HepG2 (cell line): Measurements from ENCODE around the gene OR6B2. TPM values are rescaled to one million over a fixed set of nuclear protein-coding genes. Genes with fewer than 3 reads are reported as not detected.

ENCODE experiments used
- ATAC-seq: fragments of 200-7000 bp; cut with Tn5 transposase; 3 replicates; pipeline ENCODE4 v1.9.1; 2020; ENCODE audit warnings: mild to moderate bottlenecking, moderate library complexity
- BruUV-seq: library from RNA; stranded (reverse); fragments of 400-500 nt; replicated peaks from 2 replicates; lab custom pipeline; 2021; lab: Mats Ljungman, UMichigan
- CTCF ChIA-PET: fragments of 300-600 bp; formaldehyde crosslinking; extraction: SDS; loops from one replicate; lab custom pipeline; 2021; ENCODE audit warnings: low total read pairs, inconsistent platforms, low intra/inter-chr PET ratio; lab: Yijun Ruan, JAX
- POLR2A ChIA-PET: fragments of 350-600 bp; sonication (Branson Sonifier 250); formaldehyde crosslinking; loops from one replicate; lab custom pipeline; 2020; ENCODE audit warnings: antibody characterized with exemption, inconsistent platforms; lab: Yijun Ruan, JAX
- DNase-seq: peaks from one replicate; pipeline ENCODE4 v3.0.0-alpha.2; 2015; ENCODE audit warnings: low spot score
- FAIRE-seq: peaks from 3 replicates; lab custom pipeline; 2011; peaks lifted over from hg19 to GRCh38; lab: Jason Lieb, UNC
- H2AFZ ChIP-seq: one replicate; pipeline ENCODE4 v1.6.1; 2011; ENCODE audit warnings: low read length, inconsistent platforms
- H3K27ac ChIP-seq: fragments of 300-600 bp; 3 replicates; pipeline ENCODE4 v1.8.0; 2011; ENCODE audit warnings: mixed run types, mild to moderate bottlenecking, mixed read lengths, low read length, inconsistent platforms; ENCODE audit not compliant: insufficient read depth; ENCODE audit errors: extremely low read length
- H3K27me3 ChIP-seq, 2 experiments: fragments of 200-600 bp in 1 of 2; 2 replicates in 1 of 2; 3 replicates in 1 of 2; pipeline versions ENCODE4 v1.6.0 to v1.8.0; 2011; ENCODE audit warnings: low read length in 2 of 2, mild to moderate bottlenecking in 2 of 2, moderate library complexity in 2 of 2, inconsistent platforms in 1 of 2; ENCODE audit not compliant: insufficient read depth in 2 of 2, control insufficient read depth in 1 of 2
- H3K36me3 ChIP-seq, 2 experiments: fragments of 200-600 bp in 1 of 2; replicated peaks in 1 of 2; 2 replicates in 1 of 2; 3 replicates in 1 of 2; pipeline versions ENCODE4 v1.5.1 to v1.8.0; 2011; ENCODE audit warnings: low read length in 2 of 2, inconsistent platforms in 1 of 2; ENCODE audit not compliant: insufficient read depth in 2 of 2, control insufficient read depth in 1 of 2
- H3K4me1 ChIP-seq: 2 replicates; pipeline ENCODE4 v1.5.1; 2012; ENCODE audit warnings: low read length, inconsistent platforms; ENCODE audit not compliant: insufficient read depth
- H3K4me2 ChIP-seq: 2 replicates; pipeline ENCODE4 v1.6.0; 2011; ENCODE audit warnings: low read depth, low read length, inconsistent platforms
- H3K4me3 ChIP-seq, 3 experiments: fragments of 200-600 bp in 1 of 3; sonication (generic), shearing (Covaris generic) in 1 of 3; replicated peaks in 1 of 3; 2 replicates each; pipeline ENCODE4 v1.5.1; 2011 to 2016; ENCODE audit warnings: low read length in 3 of 3, inconsistent platforms in 2 of 3, low read depth in 2 of 3, mild to moderate bottlenecking in 2 of 3, control low read depth in 1 of 3, mixed read lengths in 1 of 3; ENCODE audit not compliant: insufficient read depth in 1 of 3
- H3K79me2 ChIP-seq: one replicate; pipeline ENCODE4 v1.6.1; 2011; ENCODE audit warnings: low read length, inconsistent platforms; ENCODE audit not compliant: insufficient read depth
- H3K9ac ChIP-seq: 2 replicates; pipeline ENCODE4 v1.6.0; 2011; ENCODE audit warnings: mild to moderate bottlenecking, low read depth, low read length, inconsistent platforms; ENCODE audit not compliant: insufficient read depth
- H3K9me3 ChIP-seq: 2 replicates; pipeline ENCODE4 v1.5.1; 2012; ENCODE audit warnings: mild to moderate bottlenecking, low read length
- H4K20me1 ChIP-seq: 2 replicates; pipeline ENCODE4 v1.6.0; 2011; ENCODE audit warnings: inconsistent platforms, mild to moderate bottlenecking, low read length, moderate library complexity; ENCODE audit not compliant: insufficient read depth
- ESRRA ChIP-seq: sonication (generic); formaldehyde crosslinking; IDR thresholded peaks from 2 replicates; pipeline ENCODE4 v1.5.1; 2020; ENCODE audit warnings: mild to moderate bottlenecking, low read depth, missing genetic modification reagents
- IRF9 ChIP-seq: sonication (generic); formaldehyde crosslinking; IDR thresholded peaks from 2 replicates; pipeline ENCODE4 v1.8.0; 2022; ENCODE audit warnings: missing genetic modification reagents, mild to moderate bottlenecking, borderline replicate concordance
- POLR2G ChIP-seq: fragments of 200-400 bp; formaldehyde crosslinking; IDR thresholded peaks from 2 replicates; pipeline ENCODE4 v1.6.1; 2018; ENCODE audit warnings: mild to moderate bottlenecking, low read depth, low read length, moderate library complexity
- TBX2 ChIP-seq: sonication (generic); formaldehyde crosslinking; IDR thresholded peaks from 2 replicates; pipeline ENCODE4 v1.5.0; 2020; ENCODE audit warnings: missing genetic modification reagents, mild to moderate bottlenecking, borderline replicate concordance
- U2AF2 ChIP-seq: fragments of 200-400 bp; formaldehyde crosslinking; IDR thresholded peaks from 2 replicates; pipeline ENCODE4 v1.6.1; 2017; ENCODE audit warnings: low read depth, mild to moderate bottlenecking, low read length
- ZNF24 ChIP-seq: fragments of 450-650 bp; IDR thresholded peaks from 2 replicates; pipeline ENCODE4 v1.6.1; 2017; ENCODE audit warnings: antibody characterized with exemption, mild to moderate bottlenecking
- ZNF275 ChIP-seq: sonication (generic); formaldehyde crosslinking; IDR thresholded peaks from 2 replicates; pipeline ENCODE4 v1.8.0; 2022; ENCODE audit warnings: missing genetic modification reagents, mild to moderate bottlenecking, inconsistent platforms, borderline replicate concordance
- ZNF331 ChIP-seq: sonication (generic); formaldehyde crosslinking; IDR thresholded peaks from 2 replicates; pipeline ENCODE4 v1.4.0; 2020; ENCODE audit warnings: missing genetic modification reagents
- ZNF441 ChIP-seq: sonication (generic); formaldehyde crosslinking; IDR thresholded peaks from 2 replicates; pipeline ENCODE4 v1.7.0; 2021; ENCODE audit warnings: missing genetic modification reagents, borderline replicate concordance
- ZNF501 ChIP-seq: sonication (generic); formaldehyde crosslinking; IDR thresholded peaks from 2 replicates; pipeline ENCODE4 v1.5.1; 2020; ENCODE audit warnings: mild to moderate bottlenecking, moderate library complexity, missing genetic modification reagents
- ZNF674 ChIP-seq: sonication (generic); formaldehyde crosslinking; IDR thresholded peaks from 2 replicates; pipeline ENCODE4 v1.5.0; 2020; ENCODE audit warnings: low read depth, mild to moderate bottlenecking, missing genetic modification reagents
- ZNF747 ChIP-seq: sonication (generic); formaldehyde crosslinking; IDR thresholded peaks from 2 replicates; pipeline ENCODE4 v1.8.1; 2023; ENCODE audit warnings: missing genetic modification reagents, mild to moderate bottlenecking, borderline replicate concordance
- ZNF850 ChIP-seq: sonication (generic); formaldehyde crosslinking; conservative IDR thresholded peaks from 2 replicates; pipeline ENCODE4 v1.9.0; 2021; ENCODE audit warnings: mild to moderate bottlenecking, missing genetic modification reagents
- WGBS: methylation state at CpG from one replicate; pipeline ENCODE4 v1.1.6; 2017; ENCODE audit warnings: low lambda C conversion rate; 5-methylcytosine and 5-hydroxymethylcytosine counted together
- in situ Hi-C: cut with HindIII; loops from 2 replicates; pipeline ENCODE4 v1.10.0; 2017; ENCODE audit warnings: low pct_unique_long_range_greater_than_20kb; ENCODE audit not compliant: extremely low pct_ligation_motif_present
- intact Hi-C: fragments of 100-400 bp; cut with micrococcal nuclease; formaldehyde crosslinking; loops from one replicate; pipeline ENCODE4 v1.10.0; 2022; ENCODE audit not compliant: unreplicated experiment
- polyA plus RNA-seq, 8 experiments: library from polyadenylated mRNA; depleted of rRNA in 3 of 8; stranded (reverse) in 7 of 8; unstranded in 1 of 8; fragments of >200 nt; fragmentation: Illumina TruSeq in 4 of 8; extraction: Trizol in 4 of 8; gene quantifications; 2 replicates each; pipeline versions ENCODE4 v1.2.1 to v1.2.3, GENCODE V29; 2011 to 2016; ENCODE audit warnings: low read depth in 4 of 8, missing spikeins in 1 of 8, mixed read lengths in 1 of 8; ENCODE audit not compliant: insufficient read depth in 1 of 8
- total RNA-seq, 5 experiments: library from RNA; depleted of rRNA; stranded (reverse); fragments of >200 nt; fragmentation: Illumina TruSeq; extraction: Trizol; gene quantifications; 2 replicates each; pipeline ENCODE4 v1.2.3, GENCODE V29; 2016; ENCODE audit warnings: low read depth in 1 of 5
- TF ChIP-seq, protein P1 (sequence below): sonication (generic); formaldehyde crosslinking; IDR thresholded peaks from 2 replicates; pipeline ENCODE4 v1.5.1; 2020; ENCODE audit warnings: mild to moderate bottlenecking, missing genetic modification reagents
- TF ChIP-seq, protein P2 (sequence below): sonication (generic); formaldehyde crosslinking; IDR thresholded peaks from 2 replicates; pipeline ENCODE4 v1.4.0; 2020; ENCODE audit warnings: missing genetic modification reagents; ENCODE audit errors: not compliant biosample characterization

Gene OR6B2
- total and polyA plus RNA-seq, 2 of the 13 experiments (the other 11 are each of a cell fraction or from before 2014, with no cell fraction given): not detected

DNA sequence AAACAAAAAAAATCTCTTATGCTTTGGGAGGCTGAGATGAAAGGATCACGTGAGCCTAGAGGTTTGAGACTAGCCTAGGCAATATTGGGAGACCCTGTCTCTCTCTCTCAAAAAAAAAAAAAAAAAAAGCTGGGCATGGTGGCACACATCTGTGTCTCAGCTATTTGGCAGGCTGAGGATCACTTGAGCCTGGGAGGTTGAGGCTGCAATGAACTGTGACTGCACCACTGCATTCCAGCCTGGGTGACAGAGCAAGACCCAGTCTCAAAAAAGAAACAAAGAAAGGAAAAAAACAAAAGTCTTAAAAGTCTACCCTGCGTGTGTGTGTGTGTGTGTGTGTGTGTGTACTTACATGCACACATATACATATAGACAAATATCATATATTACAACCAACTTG lies 48.4 kb upstream of the OR6B2 start:
- POLR2A ChIA-PET: no interaction called here
- no peaks in the 10 kb centered on the region for H3K36me3 ChIP-seq
- H3K27ac ChIP-seq: no peak overlapping the region
- no peak overlapping the region for H2AFZ ChIP-seq
- intact Hi-C loops: no loop called here
- no TSS peak for BruUV-seq
- peaks cover 17% of the 10 kb centered on the region for H3K9me3 ChIP-seq
- H4K20me1 ChIP-seq: no peaks in the 10 kb centered on the region
- TF ChIP-seq, protein P1, sequence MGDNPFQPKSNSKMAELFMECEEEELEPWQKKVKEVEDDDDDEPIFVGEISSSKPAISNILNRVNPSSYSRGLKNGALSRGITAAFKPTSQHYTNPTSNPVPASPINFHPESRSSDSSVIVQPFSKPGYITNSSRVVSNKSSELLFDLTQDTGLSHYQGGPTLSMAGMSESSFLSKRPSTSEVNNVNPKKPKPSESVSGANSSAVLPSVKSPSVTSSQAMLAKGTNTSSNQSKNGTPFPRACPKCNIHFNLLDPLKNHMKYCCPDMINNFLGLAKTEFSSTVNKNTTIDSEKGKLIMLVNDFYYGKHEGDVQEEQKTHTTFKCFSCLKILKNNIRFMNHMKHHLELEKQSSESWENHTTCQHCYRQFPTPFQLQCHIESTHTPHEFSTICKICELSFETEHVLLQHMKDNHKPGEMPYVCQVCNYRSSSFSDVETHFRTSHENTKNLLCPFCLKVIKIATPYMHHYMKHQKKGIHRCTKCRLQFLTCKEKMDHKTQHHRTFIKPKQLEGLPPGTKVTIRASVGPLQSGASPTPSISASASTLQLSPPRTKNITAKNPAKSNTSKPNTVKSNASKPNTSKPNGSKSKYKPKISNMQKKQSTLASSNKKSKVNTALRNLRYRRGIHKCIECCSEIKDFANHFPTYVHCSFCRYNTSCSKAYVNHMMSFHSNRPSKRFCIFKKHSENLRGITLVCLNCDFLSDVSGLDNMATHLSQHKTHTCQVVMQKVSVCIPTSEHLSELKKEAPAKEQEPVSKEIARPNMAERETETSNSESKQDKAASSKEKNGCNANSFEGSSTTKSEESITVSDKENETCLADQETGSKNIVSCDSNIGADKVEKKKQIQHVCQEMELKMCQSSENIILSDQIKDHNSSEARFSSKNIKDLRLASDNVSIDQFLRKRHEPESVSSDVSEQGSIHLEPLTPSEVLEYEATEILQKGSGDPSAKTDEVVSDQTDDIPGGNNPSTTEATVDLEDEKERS: no peak
- no peak for TF ChIP-seq ZNF501
- no peak for TF ChIP-seq ZNF850 (CRISPR knock-in tag)
- TF ChIP-seq TBX2 (CRISPR knock-in tag): no peak
- no peak for TF ChIP-seq ZNF747
- TF ChIP-seq ESRRA: no peak
- TF ChIP-seq ZNF24: no peak
- no peak for TF ChIP-seq ZNF674
- TF ChIP-seq ZNF441 (CRISPR knock-in tag): no peak
- TF ChIP-seq ZNF331: no peak
- TF ChIP-seq, protein P2, sequence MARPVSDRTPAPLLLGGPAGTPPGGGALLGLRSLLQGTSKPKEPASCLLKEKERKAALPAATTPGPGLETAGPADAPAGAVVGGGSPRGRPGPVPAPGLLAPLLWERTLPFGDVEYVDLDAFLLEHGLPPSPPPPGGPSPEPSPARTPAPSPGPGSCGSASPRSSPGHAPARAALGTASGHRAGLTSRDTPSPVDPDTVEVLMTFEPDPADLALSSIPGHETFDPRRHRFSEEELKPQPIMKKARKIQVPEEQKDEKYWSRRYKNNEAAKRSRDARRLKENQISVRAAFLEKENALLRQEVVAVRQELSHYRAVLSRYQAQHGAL (CRISPR knock-in tag): no peak
- TF ChIP-seq U2AF2: no peak
- no peak for TF ChIP-seq ZNF275 (CRISPR knock-in tag)
- no peak for TF ChIP-seq POLR2G
- no peak for TF ChIP-seq IRF9 (CRISPR knock-in tag)
- H3K4me1 ChIP-seq: no peaks in the 10 kb centered on the region
- H3K9ac ChIP-seq: no peak overlapping the region
- ATAC-seq (no peak), DNase-seq (no peak), FAIRE-seq (no peak)
- no peak overlapping the region for H3K4me3 ChIP-seq
- no peak overlapping the region for H3K4me2 ChIP-seq
- CTCF ChIA-PET: no interaction called here
- in situ Hi-C loops: no loop called here
- 1% methylated on average over 2 of the region's 2 CpGs for WGBS
- H3K27me3 ChIP-seq: peaks cover 0 to 5% of the 10 kb centered on the region in 2 experiments; a peak in 2 of 5 replicates
- no peaks in the 10 kb centered on the region for H3K79me2 ChIP-seq
